Adrenal gland (tissue), 5 donors: ENCODE data around the gene MACF1.

ENCODE experiments used
- CTCF ChIP-seq, 6 experiments: fragments of 450-650 bp in 4 of 6; fragments of 200-600 bp in 2 of 6; sonication (generic) in 1 of 6; IDR thresholded peaks; 1 replicate in 5 of 6; 2 replicates in 1 of 6; pipeline versions ENCODE4 v1.5.1 to v1.8.0; 2016 to 2021; ENCODE audit warnings: antibody characterized with exemption in 6 of 6, mild to moderate bottlenecking in 2 of 6, moderate library complexity in 1 of 6
- POLR2A ChIP-seq, 2 donors: fragments of 450-650 bp; IDR thresholded peaks; one replicate each; pipeline ENCODE4 v1.6.1; 2017; ENCODE audit warnings: antibody characterized with exemption in 2 of 2, mild to moderate bottlenecking in 2 of 2, moderate library complexity in 1 of 2
- donor health status: DM: no; HTN: no; CAD: no.

- TF ChIP-seq CTCF (IDR thresholded peaks at IDR 0.05) = no peak
- no peak for TF ChIP-seq POLR2A (IDR thresholded peaks at IDR 0.05)
Measured at GRCh38 chr1:39164256-39164655, 40.2 kb upstream of the MACF1 start.
